ENCODE results near the gene ACSF3. TPM values are rescaled to one million over a fixed set of nuclear protein-coding genes. Genes with fewer than 3 reads are reported as not detected.
"Not testable (repeated sequence)": the region's sequence is repeated elsewhere in the genome, so short reads cannot be mapped to it uniquely, and the experiment has no call there.

The ACSF3 gene
- total and polyA plus RNA-seq, 2 of the 4 experiments (the other 2 are of a cell fraction): 9.5 to 14.2 TPM

- H4K5ac ChIP-seq (ENCODE audit: low read depth, low read length); H3K27ac ChIP-seq (ENCODE audit: insufficient read depth, low read length); H4K20me1 ChIP-seq (ENCODE audit: insufficient read depth, low read length); H2BK15ac ChIP-seq (ENCODE audit: low read depth, low read length); H3K4me1 ChIP-seq (ENCODE audit: control insufficient read depth, insufficient read depth, low read length); H3K14ac ChIP-seq (replicated peaks; ENCODE audit: low read depth, low read length); H3K56ac ChIP-seq (ENCODE audit: extremely low read depth, insufficient read depth, low read length); H3K9me1 ChIP-seq (ENCODE audit: insufficient read depth, low read length); dilution Hi-C loops (cut with HindIII; ENCODE audit: low sequenced_read_pairs, unreplicated experiment); H2BK20ac ChIP-seq (ENCODE audit: low read depth, low read length); intact Hi-C loops (cut with micrococcal nuclease); H3K36me3 ChIP-seq (ENCODE audit: control insufficient read depth, insufficient read depth, low read length); H3K18ac ChIP-seq (ENCODE audit: low read depth, low read length); H4K91ac ChIP-seq (ENCODE audit: insufficient read depth, low read depth, low read length); H2BK120ac ChIP-seq (ENCODE audit: low read depth, low read length); POLR2A ChIA-PET (ENCODE audit: unreplicated experiment); in situ Hi-C loops (cut with MboI; ENCODE audit: low sequenced_read_pairs); H3K79me1 ChIP-seq (ENCODE audit: low read depth in 1 of 2, low read length in 2 of 2); H3K9me3 ChIP-seq (ENCODE audit: control insufficient read depth, insufficient read depth, low read length); BruUV-seq (replicated peaks); H3K4ac ChIP-seq (ENCODE audit: low read depth, low read length); H3K27me3 ChIP-seq (ENCODE audit: control insufficient read depth, insufficient read depth, low read length): not testable (repeated sequence)
- Histone ChIP-seq H2AK9ac (replicated peaks; ENCODE audit: low read depth, low read length, poor library complexity) (peak overlapping the region; percentile 82), H3K9ac (ENCODE audit: low read depth, low read length) (peak overlapping the region; percentile 53; the same call in 1 of the 2 replicates), H4K8ac (ENCODE audit: low read depth in 2 of 2, low read length in 2 of 2) (peak overlapping the region in 1 of 2 experiments; percentile 74; a peak in 1 of 4 replicates), H2AFZ (replicated peaks; ENCODE audit: low read length, poor library complexity) (peak overlapping the region; percentile 98), H2BK5ac (ENCODE audit: low read depth, low read length, poor library complexity, severe bottlenecking) (peak overlapping the region; percentile 17), H2AK5ac (ENCODE audit: low read depth, low read length) (peak overlapping the region; percentile 59; the same call in 1 of the 2 replicates), H3K4me2 (ENCODE audit: low read depth, low read length) (peak overlapping the region; percentile 98), H3K4me3 (ENCODE audit: insufficient read depth, low read depth, low read length) (peak overlapping the region; percentile 95), H3K23ac (ENCODE audit: low read depth, low read length) (0 out of 2 replicates have a peak overlapping the region, but pooled peaks have one; percentile 16)
- ATAC-seq (ENCODE audit: low read depth) (peak; percentile 82), DNase-seq (peak; percentile 95)
- CTCF ChIA-PET: interaction anchor here (0.6 kb wide), 1 partner anchor 12 kb away, joined by 5 read pairs; no protein-coding TSS in a partner anchor
- WGBS, 2 experiments (ENCODE audit: extremely low coverage in 2 of 2, insufficient read length in 1 of 2): 1% methylated on average over 18 of the region's 63 CpGs; no CpG with 5 or more reads in 1 of the 2 experiments
- TF ChIP-seq BHLHE40 (IDR thresholded peaks at IDR 0.05; ENCODE audit: low read depth, low read length): peak; percentile 88
- TF ChIP-seq MAZ (IDR thresholded peaks at IDR 0.05; ENCODE audit: borderline replicate concordance, low read depth, low read length): peak; percentile 50; the same call in 1 of the 2 replicates
- peak; percentile 44; the same call in 1 of the 2 replicates for TF ChIP-seq MXI1 (IDR thresholded peaks at IDR 0.05; ENCODE audit: borderline replicate concordance, low read depth, low read length)
Measured at GRCh38 chr16:89192186-89192955, 98.7 kb downstream of the ACSF3 start.
